GM12801 (cell line): ENCODE results near the gene VPS51.

Source experiments
- TF ChIP-seq, protein P1 (sequence below): IDR thresholded peaks from one replicate; pipeline ENCODE4 v1.5.1; 2011; ENCODE audit warnings: control low read depth; ENCODE audit not compliant: insufficient read length; ENCODE audit errors: extremely low read depth

VPS51 gene

DNA sequence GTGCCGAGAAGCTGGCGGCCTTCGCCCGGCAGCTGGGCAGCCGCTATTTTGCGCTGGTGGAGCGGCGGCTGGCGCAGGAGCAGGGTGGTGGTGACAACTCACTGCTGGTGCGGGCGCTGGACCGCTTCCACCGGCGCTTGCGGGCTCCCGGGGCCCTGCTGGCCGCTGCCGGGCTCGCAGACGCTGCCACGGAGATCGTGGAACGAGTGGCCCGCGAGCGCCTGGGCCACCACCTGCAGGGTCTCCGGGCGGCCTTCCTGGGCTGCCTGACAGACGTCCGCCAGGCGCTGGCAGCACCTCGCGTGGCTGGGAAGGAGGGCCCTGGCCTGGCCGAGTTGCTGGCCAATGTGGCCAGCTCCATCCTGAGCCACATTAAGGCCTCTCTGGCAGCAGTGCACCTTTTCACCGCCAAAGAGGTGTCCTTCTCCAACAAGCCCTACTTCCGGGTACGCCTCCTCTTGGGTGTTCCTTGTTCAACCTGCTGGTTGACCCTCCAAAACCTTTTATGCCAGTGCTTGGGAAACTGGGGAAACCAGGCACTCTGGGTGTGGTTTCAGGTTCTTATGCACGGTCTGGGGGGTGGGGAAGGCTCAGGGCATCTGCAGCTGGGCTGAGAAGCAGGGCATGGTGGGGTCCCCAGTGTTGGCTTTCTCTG is 12.6 kb downstream of the VPS51 start:
- TF ChIP-seq, protein P1, sequence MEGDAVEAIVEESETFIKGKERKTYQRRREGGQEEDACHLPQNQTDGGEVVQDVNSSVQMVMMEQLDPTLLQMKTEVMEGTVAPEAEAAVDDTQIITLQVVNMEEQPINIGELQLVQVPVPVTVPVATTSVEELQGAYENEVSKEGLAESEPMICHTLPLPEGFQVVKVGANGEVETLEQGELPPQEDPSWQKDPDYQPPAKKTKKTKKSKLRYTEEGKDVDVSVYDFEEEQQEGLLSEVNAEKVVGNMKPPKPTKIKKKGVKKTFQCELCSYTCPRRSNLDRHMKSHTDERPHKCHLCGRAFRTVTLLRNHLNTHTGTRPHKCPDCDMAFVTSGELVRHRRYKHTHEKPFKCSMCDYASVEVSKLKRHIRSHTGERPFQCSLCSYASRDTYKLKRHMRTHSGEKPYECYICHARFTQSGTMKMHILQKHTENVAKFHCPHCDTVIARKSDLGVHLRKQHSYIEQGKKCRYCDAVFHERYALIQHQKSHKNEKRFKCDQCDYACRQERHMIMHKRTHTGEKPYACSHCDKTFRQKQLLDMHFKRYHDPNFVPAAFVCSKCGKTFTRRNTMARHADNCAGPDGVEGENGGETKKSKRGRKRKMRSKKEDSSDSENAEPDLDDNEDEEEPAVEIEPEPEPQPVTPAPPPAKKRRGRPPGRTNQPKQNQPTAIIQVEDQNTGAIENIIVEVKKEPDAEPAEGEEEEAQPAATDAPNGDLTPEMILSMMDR, result no peak

DNA sequence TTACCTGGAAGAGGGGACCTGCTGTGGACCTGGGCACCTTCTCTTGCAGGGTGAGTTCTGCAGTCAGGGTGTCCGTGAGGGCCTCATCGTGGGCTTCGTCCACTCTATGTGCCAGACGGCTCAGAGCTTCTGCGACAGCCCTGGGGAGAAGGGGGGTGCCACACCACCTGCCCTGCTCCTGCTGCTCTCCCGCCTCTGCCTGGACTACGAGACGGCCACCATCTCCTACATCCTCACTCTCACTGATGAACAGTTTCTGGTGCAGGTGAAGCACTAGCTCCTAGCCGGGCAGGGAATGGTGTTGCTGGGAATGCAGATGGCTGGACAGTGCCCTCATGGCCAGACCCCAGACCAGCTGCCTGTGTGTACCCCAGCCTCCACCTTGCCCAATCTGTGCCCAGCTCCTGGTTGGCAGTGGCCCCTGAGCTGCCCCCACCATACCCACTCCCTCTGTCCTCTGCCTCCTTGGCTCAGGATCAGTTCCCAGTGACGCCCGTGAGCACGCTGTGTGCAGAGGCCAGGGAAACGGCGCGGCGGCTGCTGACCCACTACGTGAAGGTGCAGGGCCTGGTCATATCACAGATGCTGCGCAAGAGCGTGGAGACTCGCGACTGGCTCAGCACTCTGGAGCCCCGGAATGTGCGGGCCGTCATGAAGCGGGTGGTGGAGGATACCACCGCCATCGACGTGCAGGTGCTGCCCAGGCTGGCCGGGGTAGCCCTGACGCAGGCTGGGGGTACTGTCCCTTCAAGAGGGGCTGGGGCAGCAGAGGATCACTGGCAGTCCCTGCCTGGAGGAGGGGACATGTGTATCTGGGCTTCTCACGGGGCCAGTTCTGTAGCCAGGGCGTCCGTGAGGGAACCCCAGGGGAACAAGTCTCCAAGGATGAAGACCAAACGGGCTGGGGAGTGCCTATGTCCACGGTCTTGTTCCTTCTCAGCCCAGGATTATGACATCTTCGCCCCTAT is 13.5 kb downstream of the VPS51 start:
- TF ChIP-seq, protein P1, result no peak

DNA sequence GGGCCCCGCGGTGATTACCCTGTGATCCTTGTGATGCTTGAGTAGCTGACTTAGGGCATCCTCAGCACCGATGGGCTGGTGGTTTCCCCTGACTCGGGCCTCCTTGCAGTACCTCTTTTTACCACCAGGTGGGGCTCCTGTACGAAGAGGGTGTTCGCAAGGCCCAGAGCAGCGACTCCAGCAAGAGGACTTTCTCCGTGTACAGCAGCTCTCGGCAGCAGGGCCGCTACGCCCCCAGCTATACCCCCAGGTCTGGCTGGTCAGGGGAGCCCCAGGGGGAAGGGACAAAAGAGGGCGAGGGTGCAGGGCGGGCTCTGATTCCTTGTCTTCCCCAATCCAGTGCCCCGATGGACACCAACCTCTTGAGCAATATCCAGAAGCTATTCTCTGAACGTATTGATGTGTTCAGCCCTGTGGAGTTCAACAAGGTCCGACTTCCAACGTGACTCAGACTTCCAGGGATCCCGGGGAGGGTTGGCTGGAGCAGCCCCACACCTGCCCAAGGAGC is 14.4 kb downstream of the VPS51 start:
- TF ChIP-seq, protein P1, result peak; percentile 76

DNA sequence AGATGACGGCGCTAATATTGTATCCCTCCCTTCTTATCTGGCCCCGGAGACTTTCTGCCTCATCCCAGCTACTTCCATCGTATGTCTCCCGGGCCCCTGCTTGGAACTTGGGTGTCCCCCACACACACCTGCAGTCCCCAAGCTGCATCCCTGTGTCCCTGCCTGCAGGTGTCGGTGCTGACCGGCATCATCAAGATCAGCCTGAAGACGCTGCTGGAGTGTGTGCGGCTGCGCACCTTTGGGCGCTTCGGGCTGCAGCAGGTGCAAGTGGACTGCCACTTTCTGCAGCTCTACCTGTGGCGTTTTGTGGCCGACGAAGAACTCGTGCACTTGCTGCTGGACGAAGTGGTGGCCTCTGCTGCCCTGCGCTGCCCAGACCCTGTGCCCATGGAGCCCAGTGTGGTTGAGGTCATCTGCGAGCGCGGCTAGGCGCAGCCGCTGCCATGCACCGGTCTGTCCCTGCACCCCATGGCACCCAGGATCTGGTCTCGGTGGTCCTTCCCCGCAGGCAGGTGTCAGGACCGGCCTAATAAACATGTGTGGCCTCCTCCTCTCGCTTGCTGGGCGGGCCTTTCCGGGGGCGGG is 15.2 kb downstream of the VPS51 start:
- TF ChIP-seq, protein P1, result no peak

DNA sequence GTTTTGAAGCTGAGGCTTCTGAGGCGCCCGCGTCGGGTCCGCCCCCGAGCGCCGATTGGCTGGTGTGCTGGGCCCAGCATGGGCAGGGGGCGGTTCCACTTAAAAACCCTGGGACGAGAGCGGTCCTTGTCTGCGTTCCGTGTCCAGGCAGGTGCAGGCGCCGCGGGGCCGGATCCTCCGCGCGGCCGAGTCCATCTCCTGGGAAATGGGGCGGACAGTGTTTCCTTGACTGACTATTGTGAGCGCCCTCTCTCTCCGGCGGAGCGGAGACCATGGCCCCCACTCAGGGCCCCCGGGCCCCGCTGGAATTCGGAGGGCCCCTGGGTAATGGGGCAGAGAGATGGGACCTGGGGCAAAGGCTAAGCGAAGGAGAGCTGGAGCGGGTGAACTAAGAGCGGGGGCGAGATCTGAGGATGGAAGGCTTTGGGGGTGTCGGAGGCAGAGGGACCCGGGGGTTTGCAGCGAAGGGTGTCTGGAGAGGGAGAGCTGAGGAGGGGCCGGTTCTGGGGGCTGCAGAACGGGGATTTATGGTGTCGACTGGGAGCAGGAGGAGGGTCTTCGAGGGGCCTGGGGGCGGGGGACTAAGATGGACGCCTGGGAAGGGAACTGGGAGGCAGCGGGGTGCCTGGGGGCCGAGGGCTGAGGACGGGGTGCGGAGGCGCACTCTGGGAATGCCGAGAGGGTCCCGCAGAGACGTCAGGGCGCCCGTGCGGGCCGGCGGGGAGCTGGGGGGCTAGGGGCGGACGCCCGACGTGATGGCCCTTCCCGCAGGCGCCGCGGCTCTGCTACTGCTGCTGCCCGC is 15.9 kb downstream of the VPS51 start, which contains the start of gene TM7SF2:
TM7SF2 (plus strand) TSS at position 129 of the 802 bp plus-strand sequence; CDS start at position 273, 144 bp downstream.
- TF ChIP-seq, protein P1, result no peak

DNA sequence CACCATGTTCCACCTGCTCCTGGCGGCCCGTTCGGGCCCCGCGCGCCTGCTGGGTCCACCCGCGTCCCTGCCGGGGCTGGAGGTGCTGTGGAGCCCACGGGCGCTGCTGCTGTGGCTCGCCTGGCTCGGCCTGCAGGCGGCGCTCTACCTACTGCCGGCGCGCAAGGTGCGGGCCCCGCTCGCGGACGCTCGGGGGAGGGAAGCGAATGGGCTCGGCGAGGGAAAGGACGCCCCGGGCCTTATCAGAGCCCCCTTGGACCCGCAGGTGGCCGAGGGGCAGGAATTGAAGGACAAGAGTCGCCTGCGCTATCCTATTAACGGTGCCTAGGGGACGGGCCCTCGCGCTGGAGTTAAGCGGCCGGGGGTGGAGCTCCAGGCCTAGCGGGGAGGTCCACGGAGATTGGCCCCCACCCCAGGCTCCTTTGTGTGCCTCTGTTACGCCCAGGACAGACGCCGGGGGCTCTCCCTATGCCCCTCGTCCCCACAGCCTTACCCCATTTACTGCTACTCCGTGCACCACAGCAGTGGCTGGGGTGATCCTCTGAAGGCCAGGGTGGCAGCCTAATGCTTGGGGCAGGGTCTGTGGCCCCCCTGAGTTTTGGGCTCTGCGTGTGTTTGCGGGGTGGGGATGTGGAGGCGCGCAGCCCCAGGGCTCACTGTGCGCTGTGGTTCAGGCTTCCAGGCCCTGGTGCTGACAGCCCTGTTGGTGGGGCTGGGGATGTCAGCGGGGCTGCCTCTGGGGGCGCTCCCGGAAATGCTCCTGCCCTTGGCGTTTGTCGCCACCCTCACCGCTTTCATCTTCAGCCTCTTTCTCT is 16.7 kb downstream of the VPS51 start:
- TF ChIP-seq, protein P1, result no peak
